Left lobe of liver (tissue), 2 donors: Measurements from ENCODE around the gene KRT86. TPM values are rescaled to one million over a fixed set of nuclear protein-coding genes. Genes with fewer than 3 reads are reported as not detected.
"Not testable (repeated sequence)": the region's sequence is repeated elsewhere in the genome, so short reads cannot be mapped to it uniquely, and the experiment has no call there.

Source experiments
- ATAC-seq: fragments of 200-7000 bp; cut with Tn5 transposase; one replicate; pipeline ENCODE4 v1.9.1; 2020; ENCODE audit warnings: mild to moderate bottlenecking, moderate library complexity
- DNase-seq: peaks from one replicate; pipeline ENCODE4 v3.0.0-alpha.2; 2020; ENCODE audit warnings: low spot score
- total RNA-seq: library from RNA; stranded (reverse); gene quantifications from one replicate; pipeline ENCODE4 v1.2.1, GENCODE V29; 2021
- donor health status: DM: no; HTN: no; CAD: no; lungs with moderate emphysema.
- donor health status: DM: no; HTN: yes; CAD: no.

KRT86 gene
- total RNA-seq, 1 donor from 2014 or later = not detected

GRCh38 chr12:52324153-52324444 is 49.7 kb downstream of the KRT86 start:
- ATAC-seq (no peak), DNase-seq (no peak)

- DNase-seq (peak; percentile 77), ATAC-seq (peak; percentile 96)
These were observed 52.8 kb downstream of the KRT86 start for GRCh38 chr12:52327052-52327829.

DNA sequence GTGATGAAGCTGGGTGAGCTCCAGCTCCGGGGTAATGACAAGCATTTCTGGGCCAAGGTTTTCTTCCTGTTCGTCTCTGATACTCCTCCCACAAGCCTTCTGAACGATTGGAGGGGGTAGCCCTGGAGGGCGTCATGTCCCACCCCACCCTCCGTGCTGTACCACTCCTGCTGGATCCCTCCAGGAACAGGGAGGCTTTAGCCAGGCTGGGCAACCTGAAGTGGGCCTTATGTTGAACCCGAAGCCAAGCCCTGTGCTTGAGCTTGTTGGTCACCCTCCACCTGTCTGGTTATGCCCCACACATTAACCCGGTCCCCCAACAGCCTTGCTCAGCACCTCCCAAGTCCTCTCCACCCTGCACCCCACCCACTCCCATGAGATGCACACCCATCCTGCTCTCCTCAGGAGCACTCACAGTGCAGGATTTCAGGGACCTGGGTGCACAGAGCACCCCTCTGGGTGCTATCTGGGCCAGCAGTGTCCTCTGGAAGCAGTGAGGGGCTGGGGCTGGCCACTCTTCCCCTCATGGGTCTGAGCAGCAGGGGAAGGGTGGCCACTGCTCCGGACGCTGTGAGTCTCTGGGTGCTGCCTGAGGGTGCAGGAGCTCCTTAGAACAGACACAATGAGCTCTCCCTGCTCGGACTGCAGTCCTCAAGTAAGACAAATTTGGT is 53.5 kb downstream of the KRT86 start:
- DNase-seq (no peak), ATAC-seq (no peak)

GRCh38 chr12:52331039-52331438 is 56.6 kb downstream of the KRT86 start:
- DNase-seq (peak; percentile 58), ATAC-seq (peak; percentile 17)

- ATAC-seq (peak; percentile 2), DNase-seq (no peak)
These were observed 57.4 kb downstream of the KRT86 start for GRCh38 chr12:52331833-52332232.

DNA sequence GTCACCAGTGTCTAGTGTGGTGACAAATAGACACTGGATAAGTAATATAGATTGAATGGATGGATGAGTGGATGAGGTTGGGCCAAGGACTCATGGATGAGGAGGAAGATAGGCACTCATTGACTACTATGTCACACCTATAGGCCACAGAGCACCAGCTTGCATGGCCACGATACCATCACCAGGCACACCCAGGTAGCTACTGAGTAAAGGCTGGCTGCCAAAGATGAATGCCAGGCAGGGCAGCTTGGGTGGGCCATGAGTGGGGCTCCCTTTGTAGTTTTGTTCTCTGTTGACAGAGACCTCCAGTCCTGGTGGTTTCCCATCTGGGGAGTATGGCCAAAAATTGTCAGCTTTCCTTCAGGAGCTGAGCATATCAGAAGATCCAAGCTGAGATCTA is 57.9 kb downstream of the KRT86 start:
- no peak for ATAC-seq
- no peak for DNase-seq

- DNase-seq = no peak
- ATAC-seq = no peak
These were observed 58.9 kb downstream of the KRT86 start for GRCh38 chr12:52333321-52333720.

DNA sequence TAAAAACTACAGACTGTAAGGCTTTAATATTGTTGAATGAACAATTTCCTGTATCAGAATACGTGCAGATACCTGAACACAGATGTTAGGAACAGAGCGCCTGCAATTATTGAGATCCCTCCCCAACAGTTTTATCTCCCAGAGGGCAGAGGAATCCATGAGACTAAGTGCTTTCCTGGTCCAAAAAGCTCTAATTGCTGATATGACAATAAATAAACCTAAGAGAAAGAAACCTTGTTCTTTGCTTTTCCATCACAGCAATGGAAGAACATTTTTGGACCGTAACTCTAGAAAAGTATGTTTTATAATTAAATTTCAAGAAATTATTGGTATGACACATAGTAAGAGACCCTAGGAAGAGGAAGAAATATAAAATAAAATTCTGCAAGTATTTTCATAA is 59.7 kb downstream of the KRT86 start:
- no peak for DNase-seq
- ATAC-seq = no peak

- peak; percentile 93 for DNase-seq
- ATAC-seq = peak; percentile 93
These were observed 61.3 kb downstream of the KRT86 start for GRCh38 chr12:52335598-52336262.

- no peak for DNase-seq
- ATAC-seq = no peak
These were observed 62.2 kb downstream of the KRT86 start for GRCh38 chr12:52336641-52337040.

- ATAC-seq = no peak
- no peak for DNase-seq
These were observed 62.6 kb downstream of the KRT86 start for GRCh38 chr12:52337054-52337453.

GRCh38 chr12:52338241-52338960 is 64.0 kb downstream of the KRT86 start:
- no peak for DNase-seq

DNA sequence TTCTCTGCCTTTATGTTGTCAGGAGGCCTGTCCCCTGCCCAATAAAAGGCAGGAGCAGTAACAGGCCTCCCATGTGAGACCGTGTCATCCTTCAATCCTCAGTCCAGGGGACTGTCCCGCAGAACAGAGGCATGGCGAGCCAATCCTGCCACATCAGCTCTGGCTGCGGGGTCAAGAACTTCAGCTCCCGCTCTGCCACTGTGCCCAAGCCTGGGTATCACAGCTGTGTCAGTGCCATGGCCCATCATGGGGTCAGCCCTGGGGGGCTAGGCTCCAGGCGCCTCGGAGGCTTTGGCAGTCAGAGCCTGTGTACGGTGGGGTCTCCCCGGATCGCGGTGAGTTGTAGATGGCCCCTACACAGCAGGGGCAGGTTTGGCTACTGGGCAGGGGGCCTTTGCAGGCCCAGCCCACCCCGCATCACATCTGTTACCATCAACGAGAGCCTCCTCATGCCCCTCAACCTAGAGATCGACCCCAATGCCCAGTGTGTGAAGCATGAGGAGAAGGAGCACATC is 66.7 kb downstream of the KRT86 start:
- DNase-seq = no peak

More at GRCh38 chr12:52338241-52338960, 64.0 kb downstream of the KRT86 start:
- no peak for ATAC-seq

GRCh38 chr12:52342781-52343490 is 68.5 kb downstream of the KRT86 start:
- no peak for ATAC-seq
- DNase-seq = no peak

More for the DNA sequence above, 66.7 kb downstream of the KRT86 start:
- ATAC-seq = no peak

DNA sequence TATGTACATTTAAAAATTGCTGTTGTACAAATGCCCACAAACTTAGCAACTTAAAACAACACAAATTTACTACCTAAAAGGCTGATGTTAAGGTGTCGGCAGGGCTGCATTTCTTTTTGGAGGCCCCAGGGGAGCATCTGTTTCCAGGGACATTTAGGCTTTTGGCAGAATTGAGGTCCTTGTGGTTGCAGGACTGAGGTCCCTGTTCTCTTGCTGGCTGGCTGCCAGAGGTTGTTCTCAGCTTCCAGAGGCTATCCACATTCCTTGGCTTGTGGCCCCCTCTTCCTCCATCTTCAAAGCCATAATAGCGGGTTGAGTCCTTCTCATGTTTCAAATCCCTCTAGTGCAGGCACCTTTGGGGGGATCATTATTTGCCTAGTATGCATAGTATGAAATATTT is 69.1 kb downstream of the KRT86 start:
- no peak for ATAC-seq

DNA sequence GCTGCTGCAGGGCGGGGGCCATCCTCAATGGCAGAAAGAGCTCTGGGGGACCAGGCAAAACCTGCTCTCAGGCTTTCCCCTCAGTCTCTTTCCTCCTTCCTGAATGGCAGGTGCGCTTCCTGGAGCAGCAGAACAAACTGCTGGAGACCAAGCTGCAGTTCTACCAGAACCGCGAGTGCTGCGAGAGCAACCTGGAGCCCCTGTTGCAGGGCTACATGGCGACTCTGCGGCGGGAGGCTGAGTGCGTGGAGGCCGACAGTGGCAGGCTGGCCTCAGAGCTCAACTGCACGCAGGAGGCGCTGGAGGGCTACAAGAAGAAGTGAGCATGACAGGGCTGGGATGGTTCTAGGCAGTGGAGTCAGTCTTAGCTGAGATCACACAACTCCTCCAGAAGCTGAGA is 69.7 kb downstream of the KRT86 start:
- ATAC-seq = no peak
- DNase-seq = no peak

More for the DNA sequence above, 69.1 kb downstream of the KRT86 start:
- no peak for DNase-seq

GRCh38 chr12:52345041-52345440 is 70.6 kb downstream of the KRT86 start:
- not testable (repeated sequence) for ATAC-seq, DNase-seq

GRCh38 chr12:52346593-52346992 is 72.1 kb downstream of the KRT86 start:
- DNase-seq (no peak), ATAC-seq (no peak)

GRCh38 chr12:52347016-52347415 is 72.6 kb downstream of the KRT86 start:
- ATAC-seq (no peak), DNase-seq (no peak)
